HG03135 (cell line): ENCODE results near the gene UPF3B.
"Not testable (repeated sequence)": the region's sequence is repeated elsewhere in the genome, so short reads cannot be mapped to it uniquely, and the experiment has no call there.

Source experiments
- ATAC-seq: cut with Tn5 transposase; IDR thresholded peaks from one replicate; pipeline ENCODE4 v1.9.1; 2021; ENCODE audit warnings: mild to moderate bottlenecking, moderate library complexity; ENCODE audit not compliant: unreplicated experiment

UPF3B gene

DNA sequence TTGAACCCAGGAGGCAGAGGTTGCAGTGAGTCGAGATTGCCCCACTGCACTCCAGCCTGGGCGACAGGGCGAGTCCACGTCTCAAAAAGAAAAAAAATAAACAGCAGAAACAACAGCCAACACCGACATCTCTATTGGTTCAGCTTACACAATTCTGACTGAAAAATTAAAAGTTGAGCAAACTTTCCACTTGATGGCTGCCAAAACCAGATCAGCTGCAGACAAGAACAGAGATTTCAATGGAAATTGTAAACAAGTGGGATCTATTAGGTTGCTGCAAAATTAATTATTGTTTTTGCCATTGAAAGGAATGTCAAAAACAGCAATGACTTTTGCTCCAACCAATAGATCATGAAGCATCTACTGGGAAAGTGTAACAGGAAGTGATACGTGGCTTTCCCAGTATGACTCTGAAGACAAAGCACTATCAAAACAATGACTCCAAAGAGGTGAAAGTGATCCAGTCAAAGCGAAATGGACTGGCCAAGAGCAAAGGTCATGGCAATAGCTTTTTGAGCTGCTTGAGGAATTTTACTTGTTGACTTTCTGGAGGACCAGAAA is 26.3 kb downstream of the UPF3B start:
- no peak for ATAC-seq

DNA sequence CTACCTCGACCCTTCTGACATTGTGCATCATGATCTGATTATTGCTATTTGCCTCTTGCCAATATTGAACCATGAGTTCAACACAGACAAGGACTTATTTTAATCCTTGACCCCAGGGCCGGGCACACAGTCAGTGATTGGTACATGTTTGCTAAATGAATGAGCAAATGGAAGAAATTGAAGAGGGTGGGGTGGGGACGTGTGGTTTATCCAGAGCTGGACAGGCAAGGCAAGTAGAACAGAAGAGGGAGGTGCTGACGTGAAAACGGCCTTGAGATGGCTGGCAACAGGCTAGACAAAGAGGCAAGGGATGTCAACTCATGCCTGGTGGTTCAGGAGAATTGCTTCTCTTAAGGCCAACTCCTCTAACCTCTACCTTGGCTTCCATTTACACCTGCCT is 28.5 kb downstream of the UPF3B start:
- not testable (repeated sequence) for ATAC-seq

DNA sequence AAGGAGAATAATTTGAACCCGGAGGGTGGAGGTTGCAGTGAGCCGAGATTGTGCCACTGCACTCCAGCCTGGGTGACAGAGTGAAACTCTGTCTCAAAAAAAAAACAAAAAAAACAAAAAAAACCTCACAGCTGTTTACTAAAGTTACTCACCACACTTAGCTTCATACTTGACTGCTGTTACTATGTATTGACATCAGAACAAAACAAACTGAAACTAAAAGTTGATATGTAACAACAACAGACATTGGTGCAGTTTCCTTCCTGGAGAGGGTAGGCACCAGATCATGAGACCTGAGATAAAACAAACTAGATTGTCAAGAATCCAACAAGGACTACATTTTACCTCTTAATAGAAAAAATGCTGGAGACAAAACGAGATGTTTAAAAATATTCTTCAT is 31.1 kb downstream of the UPF3B start:
- ATAC-seq, result peak; percentile 89

DNA sequence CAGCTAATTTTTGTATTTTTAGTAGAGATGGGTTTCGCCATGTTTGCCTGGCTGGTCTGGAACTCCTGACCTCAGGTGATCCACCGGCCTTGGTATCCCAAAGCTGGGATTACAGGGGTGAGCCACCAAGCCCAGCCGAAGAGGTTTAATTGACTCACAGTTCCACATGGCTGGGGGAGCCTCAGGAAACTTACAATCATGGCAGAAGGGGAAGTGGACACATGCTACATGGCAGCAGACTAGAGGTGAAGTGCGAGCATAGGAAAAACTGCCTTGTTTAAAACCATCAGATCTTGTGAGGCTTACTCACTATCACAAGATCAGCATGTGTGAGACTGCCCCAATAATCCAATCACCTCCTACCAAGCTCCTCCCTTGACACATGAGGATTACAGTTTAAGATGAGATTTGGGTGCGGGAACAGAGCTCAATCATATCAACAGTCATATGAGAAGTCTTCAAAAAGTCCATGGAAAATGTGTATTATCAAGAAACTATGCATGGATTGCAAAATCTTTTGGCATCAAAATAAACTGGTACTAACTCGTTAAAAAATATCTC is 35.6 kb downstream of the UPF3B start:
- no peak for ATAC-seq

DNA sequence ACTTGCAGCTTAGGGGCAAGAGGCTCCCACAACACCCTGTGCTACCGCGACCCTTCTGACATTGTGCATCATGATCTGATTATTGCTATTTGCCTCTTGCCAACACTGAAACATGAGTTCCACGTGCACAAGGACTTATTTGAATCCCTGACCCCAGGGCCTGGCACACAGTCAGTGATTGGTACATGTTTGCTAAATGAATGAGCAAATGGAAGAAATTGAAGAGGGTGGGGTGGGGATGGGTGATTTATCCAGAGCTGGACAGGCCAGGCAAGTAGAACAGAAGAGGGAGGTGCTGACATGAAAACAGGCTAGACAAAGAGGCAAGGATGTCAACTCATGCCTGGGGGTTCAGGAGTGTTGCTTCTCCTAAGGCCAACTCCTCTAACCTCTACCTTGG is 36.5 kb downstream of the UPF3B start:
- no peak for ATAC-seq

DNA sequence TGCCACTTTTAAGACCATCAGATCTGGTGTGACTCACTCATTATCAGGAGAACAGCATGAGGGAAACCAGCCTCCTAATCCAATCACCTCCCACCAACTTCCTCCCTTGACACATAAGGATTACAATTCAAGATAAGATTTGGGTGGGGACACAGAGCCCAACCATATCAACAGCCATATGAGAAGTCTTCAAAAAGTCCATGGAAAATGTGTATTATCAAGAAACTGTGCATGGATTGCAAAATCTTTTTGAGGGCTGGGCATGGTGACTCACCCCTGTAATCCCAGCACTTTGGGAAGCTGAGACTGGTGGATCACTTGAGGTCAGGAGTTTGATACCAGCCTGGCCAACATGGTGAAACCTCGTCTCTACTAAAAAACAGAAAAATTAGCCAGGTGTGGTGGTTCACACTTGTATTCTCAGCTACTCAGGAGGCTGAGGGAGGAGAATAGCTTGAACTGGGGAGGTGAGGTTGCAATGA is 43.5 kb downstream of the UPF3B start:
- ATAC-seq, result no peak

DNA sequence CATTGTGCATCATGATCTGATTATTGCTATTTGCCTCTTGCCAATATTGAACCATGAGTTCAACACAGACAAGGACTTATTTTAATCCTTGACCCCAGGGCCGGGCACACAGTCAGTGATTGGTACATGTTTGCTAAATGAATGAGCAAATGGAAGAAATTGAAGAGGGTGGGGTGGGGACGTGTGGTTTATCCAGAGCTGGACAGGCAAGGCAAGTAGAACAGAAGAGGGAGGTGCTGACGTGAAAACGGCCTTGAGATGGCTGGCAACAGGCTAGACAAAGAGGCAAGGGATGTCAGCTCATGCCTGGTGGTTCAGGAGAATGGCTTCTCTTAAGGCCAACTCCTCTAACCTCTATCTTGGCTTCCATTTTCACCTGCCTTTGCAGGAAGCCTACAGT is 44.3 kb downstream of the UPF3B start:
- ATAC-seq, result not testable (repeated sequence)

DNA sequence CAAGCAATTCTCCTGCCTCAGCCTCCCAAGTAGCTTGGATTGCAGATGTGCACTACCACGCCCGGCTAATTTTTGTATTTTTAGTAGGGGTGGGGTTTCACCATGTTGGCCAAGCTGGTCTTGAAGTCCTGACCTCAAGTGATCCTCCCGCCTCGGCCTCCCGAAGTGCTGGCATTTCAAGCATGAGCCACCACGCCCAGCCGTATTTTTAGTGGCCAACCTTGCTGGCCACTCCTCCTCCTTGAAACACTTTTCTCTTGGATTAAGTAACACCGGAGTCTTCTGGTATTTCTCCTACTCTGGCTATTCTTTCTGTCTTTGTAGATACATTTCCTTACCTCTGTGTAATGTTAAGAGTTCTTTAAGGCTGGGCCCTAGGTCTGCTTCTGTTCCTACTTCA is 50.2 kb downstream of the UPF3B start:
- no peak for ATAC-seq

DNA sequence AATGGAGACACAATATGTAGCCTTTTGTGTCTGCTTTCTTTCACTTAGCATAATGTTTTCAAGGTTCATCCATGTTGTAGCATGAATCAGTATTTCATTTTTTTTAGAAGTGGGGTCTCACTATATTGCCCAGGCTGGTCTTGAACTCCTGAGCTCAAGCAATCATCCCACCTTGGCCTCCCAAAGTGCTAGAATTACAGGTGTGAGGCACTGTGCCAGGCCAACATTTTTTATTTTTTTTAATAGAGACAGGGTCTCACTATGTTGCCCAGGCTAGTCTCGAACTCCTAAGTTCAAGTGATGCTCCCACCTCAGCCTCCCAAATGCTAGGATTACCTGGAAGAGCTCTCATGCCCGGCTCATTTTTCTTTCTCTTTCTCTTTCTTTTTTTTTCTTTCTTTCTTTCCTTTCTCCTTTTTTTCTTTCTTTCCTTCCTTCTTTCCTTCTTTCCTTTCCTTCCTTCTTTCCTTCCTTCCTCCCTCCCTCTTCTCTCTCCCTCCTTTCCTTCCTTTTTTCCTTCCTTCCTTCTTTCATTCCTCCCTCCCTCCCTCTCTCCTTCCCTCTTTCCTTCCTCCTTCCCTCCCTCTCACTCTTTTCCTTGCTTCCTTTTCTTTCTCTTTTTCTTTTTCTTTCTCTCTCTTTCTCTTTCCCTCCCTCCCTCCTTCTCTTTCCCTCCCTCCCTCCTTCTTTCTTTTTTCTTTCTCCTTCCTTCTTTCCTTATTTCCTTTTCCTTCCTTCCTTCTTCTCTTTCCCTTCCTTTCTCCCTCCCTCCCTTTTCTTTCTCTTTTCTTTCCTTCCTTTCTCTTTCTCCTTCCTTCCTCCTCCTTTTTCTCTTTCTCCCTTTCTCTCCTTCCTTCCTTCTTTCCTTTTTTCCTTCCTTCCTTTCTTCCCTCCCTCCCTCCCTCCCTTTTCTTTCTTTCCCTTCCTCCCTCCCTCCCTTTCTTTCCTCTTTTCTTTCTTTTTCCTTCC is 51.2 kb downstream of the UPF3B start:
- no peak for ATAC-seq

DNA sequence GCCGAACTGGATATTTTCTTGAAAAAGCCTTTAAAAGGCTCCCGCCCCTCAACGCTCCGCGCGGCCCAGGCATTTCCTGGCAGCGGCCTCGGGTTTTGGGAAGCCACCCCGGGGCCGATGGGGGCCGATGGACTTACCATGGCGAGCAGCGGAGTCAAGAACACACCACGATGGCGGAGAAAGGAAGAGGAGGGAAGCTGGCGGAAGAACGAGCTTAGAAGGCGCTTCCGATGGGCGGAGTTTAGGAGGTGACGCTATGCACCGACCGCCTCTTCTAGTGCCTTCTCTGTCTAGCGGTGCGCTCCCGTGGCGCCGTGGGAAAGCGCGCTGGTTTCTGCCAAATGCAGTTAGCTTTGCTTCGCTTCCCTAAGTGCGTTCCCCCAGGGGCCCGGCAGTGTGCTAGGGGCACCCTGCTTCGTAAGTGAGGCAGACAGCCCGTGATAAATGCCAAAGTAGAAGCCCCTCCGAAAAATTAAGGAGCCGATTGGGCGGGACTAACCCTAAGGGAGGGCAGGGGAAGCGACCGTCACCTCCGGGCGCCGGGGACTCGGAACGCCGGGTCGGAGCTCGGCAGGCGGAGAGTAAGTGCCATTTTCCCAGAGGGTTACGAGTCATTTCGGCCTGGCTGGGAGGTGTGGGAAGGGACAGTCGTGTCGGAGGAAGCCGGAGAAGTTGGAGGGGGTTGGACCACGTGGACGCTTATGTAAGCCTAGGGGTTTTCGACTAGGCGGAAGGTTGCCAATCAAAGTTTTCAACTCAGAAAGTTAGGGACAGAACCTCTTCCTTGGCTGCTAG is 61.1 kb downstream of the UPF3B start, which contains the start of gene RPL39:
Gene RPL39, minus strand, starts transcription at position 194 of the 795 bp plus-strand sequence. Its CDS starts 54 bp downstream, at position 140.
- peak; percentile 93 for ATAC-seq

DNA sequence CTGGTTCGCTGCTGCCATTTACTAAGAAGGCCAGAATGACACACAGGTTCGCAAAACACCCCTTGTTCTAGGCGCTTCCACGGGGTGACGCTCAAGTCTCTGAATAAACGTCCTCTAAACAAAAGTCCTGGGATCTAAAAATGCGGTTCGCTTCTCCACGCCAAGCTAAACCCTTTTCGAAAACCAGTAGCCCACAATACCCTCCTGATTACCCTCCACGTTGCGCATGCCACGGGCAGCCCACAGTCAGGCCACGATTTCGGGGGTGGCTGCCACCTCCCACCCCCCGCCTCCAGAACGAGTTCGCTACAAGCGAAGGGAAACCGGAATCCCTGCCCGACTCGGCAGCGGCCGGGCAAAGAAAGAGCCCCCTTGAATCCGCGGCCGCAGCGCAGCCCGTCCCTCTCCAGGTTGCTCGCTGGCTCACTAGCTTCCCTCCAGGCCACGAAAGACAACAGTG is 61.8 kb downstream of the UPF3B start:
- ATAC-seq, result peak; percentile 15

DNA sequence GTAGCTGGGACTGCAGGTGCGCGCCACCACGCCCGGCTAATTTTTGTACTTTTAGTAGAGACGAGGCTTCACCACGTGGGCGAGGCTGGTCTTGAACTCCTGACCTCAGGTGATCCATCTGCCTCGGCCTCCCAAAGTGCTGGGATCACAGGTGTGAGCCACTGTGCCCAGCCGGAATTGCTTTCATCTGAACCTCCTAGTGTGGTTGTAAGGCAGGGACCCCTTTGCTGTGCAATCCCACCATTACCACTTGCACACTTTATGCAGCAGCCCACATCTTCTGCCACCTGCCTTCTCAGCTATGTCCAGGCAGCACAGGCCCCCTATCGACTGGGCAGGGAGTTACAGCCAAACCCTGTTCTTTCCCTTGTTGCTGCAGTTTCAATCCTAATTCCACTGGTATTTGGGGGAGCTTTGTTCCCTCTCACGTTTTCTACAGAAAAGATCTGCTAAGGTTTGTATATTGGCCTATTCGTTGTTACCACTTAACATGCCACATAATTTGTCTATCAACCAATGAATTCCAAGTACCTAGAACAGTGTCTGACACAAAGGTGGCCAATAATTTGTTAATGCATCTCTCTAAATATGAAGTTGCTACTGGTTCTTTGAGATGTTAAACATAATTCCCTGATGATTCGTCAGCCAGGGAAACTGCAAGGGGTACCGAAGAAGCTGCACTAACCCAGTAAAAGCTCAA is 67.9 kb downstream of the UPF3B start:
- no peak for ATAC-seq
